ENCODE measurements around the gene APOO. TPM values are rescaled to one million over a fixed set of nuclear protein-coding genes. Genes with fewer than 3 reads are reported as not detected.

Gene APOO
- total and polyA plus RNA-seq, 9 donors: 6.0 to 39.5 (median 13.3) TPM

- H3K36me3 ChIP-seq: no peaks in the 10 kb centered on the region
- intact Hi-C loops (cut with DNase I): no loop called here
- WGBS, 3 donors: 69 to 80% (median 75%) methylated on average over 3 of the region's 3 CpGs
- no peak overlapping the region for H3K4me3 ChIP-seq
- H3K9me3 ChIP-seq: no peaks in the 10 kb centered on the region
- DNase-seq: no peak
- H3K27ac ChIP-seq: no peak overlapping the region
- TF ChIP-seq, protein P1, sequence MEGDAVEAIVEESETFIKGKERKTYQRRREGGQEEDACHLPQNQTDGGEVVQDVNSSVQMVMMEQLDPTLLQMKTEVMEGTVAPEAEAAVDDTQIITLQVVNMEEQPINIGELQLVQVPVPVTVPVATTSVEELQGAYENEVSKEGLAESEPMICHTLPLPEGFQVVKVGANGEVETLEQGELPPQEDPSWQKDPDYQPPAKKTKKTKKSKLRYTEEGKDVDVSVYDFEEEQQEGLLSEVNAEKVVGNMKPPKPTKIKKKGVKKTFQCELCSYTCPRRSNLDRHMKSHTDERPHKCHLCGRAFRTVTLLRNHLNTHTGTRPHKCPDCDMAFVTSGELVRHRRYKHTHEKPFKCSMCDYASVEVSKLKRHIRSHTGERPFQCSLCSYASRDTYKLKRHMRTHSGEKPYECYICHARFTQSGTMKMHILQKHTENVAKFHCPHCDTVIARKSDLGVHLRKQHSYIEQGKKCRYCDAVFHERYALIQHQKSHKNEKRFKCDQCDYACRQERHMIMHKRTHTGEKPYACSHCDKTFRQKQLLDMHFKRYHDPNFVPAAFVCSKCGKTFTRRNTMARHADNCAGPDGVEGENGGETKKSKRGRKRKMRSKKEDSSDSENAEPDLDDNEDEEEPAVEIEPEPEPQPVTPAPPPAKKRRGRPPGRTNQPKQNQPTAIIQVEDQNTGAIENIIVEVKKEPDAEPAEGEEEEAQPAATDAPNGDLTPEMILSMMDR (IDR thresholded peaks at IDR 0.05): no peak
- TF ChIP-seq EP300 (IDR thresholded peaks at IDR 0.05) (no peak), POLR2A (IDR thresholded peaks at IDR 0.05) (no peak)
- no peaks in the 10 kb centered on the region for H3K4me1 ChIP-seq (ENCODE audit: insufficient read depth)
- no peaks in the 10 kb centered on the region for H3K27me3 ChIP-seq
Measured at GRCh38 chrX:23810279-23810678, 97.5 kb downstream of the APOO start.

GRCh38 chrX:23805389-23805788 is 102.3 kb downstream of the APOO start:
- 90 to 95% (median 92%) methylated on average over 9 of the region's 9 CpGs for WGBS, 3 donors
- no peak overlapping the region for H3K4me3 ChIP-seq
- intact Hi-C loops (cut with DNase I): no loop called here
- DNase-seq: no peak
- H3K27ac ChIP-seq: no peak overlapping the region
- H3K27me3 ChIP-seq: no peaks in the 10 kb centered on the region
- TF ChIP-seq, protein P1 (IDR thresholded peaks at IDR 0.05): no peak
- TF ChIP-seq POLR2A (IDR thresholded peaks at IDR 0.05): no peak
- TF ChIP-seq EP300 (IDR thresholded peaks at IDR 0.05): no peak
- H3K9me3 ChIP-seq: no peaks in the 10 kb centered on the region
- H3K4me1 ChIP-seq (ENCODE audit: insufficient read depth): no peaks in the 10 kb centered on the region
- no peaks in the 10 kb centered on the region for H3K36me3 ChIP-seq

DNA sequence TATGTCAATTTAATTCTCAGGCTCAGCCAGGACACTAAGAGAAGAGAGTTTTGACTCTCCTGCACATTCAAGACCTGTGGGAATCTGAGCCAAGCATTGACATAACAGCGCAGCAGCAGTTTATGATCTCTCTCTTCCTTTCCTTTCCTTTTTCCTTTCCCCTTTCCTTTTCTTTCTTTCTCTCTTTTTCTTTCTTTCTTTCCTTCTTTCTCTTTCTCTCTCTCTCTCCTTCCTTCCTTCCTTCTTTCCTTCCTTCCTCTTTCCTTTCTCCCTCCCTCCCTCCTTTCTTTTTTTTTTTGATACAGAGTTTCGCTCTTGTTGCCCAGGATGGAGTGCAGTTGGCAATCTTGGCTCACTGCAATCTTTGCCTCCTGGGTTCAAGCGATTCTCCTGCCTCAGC is 103.2 kb downstream of the APOO start:
- Histone ChIP-seq H3K36me3 (no peaks in the 10 kb centered on the region), H3K4me1 (ENCODE audit: insufficient read depth) (no peaks in the 10 kb centered on the region), H3K27ac (no peak overlapping the region), H3K4me3 (no peak overlapping the region), H3K27me3 (no peaks in the 10 kb centered on the region), H3K9me3 (no peaks in the 10 kb centered on the region)
- TF ChIP-seq POLR2A (IDR thresholded peaks at IDR 0.05) (no peak), EP300 (IDR thresholded peaks at IDR 0.05) (no peak)
- TF ChIP-seq, protein P1 (IDR thresholded peaks at IDR 0.05): no peak
- 80 to 87% (median 86%) methylated on average over 3 of the region's 3 CpGs for WGBS, 3 donors
- intact Hi-C loops (cut with DNase I): no loop called here
- no peak for DNase-seq

GRCh38 chrX:23803931-23804381 is 103.8 kb downstream of the APOO start:
- TF ChIP-seq EP300 (IDR thresholded peaks at IDR 0.05) (no peak), POLR2A (IDR thresholded peaks at IDR 0.05) (no peak)
- TF ChIP-seq, protein P1 (IDR thresholded peaks at IDR 0.05): no peak
- intact Hi-C loops (cut with DNase I): no loop called here
- no peak overlapping the region for H3K27ac ChIP-seq
- 62 to 77% (median 67%) methylated on average over 5 of the region's 5 CpGs for WGBS, 3 donors
- DNase-seq: no peak
- no peak overlapping the region for H3K4me3 ChIP-seq
- H3K27me3 ChIP-seq: no peaks in the 10 kb centered on the region
- no peaks in the 10 kb centered on the region for H3K9me3 ChIP-seq
- no peaks in the 10 kb centered on the region for H3K4me1 ChIP-seq (ENCODE audit: insufficient read depth)
- no peaks in the 10 kb centered on the region for H3K36me3 ChIP-seq
